Activated CD4-positive, alpha-beta memory T cell treated with anti-CD3 and anti-CD28 coated beads, Interleukin-2, amount 10 ng/mL, durations not matched to agents 7 days and 5 days (primary cell): ENCODE measurements around the gene ZBTB25. TPM values are rescaled to one million over a fixed set of nuclear protein-coding genes. Genes with fewer than 3 reads are reported as not detected.

Source experiments
- CTCF ChIA-PET: fragments of 350-600 bp; sonication (Branson Sonifier 250); formaldehyde crosslinking; loops from one replicate; lab custom pipeline; 2021; ENCODE audit warnings: antibody characterized with exemption, inconsistent platforms; lab: Charles Lee
- POLR2A ChIA-PET: fragments of 350-600 bp; sonication (Branson Sonifier 250); formaldehyde crosslinking; loops from one replicate; lab custom pipeline; 2021; ENCODE audit warnings: antibody characterized with exemption; lab: Charles Lee
- DNase-seq: peaks from one replicate; pipeline ENCODE4 v3.0.0-alpha.2; 2020
- H3K27ac Mint-ChIP-seq: one replicate; pipeline ENCODE4 v1.8.0; 2021; ENCODE audit warnings: mild to moderate bottlenecking, mixed read lengths
- H3K27me3 Mint-ChIP-seq: one replicate; pipeline ENCODE4 v1.8.0; 2021; ENCODE audit warnings: mixed read lengths
- H3K36me3 Mint-ChIP-seq: one replicate; pipeline ENCODE4 v1.8.0; 2021; ENCODE audit warnings: low read depth, mixed read lengths
- H3K4me1 Mint-ChIP-seq: one replicate; pipeline ENCODE4 v1.8.0; 2021; ENCODE audit warnings: mixed read lengths
- H3K4me3 Mint-ChIP-seq: one replicate; pipeline ENCODE4 v1.8.0; 2021; ENCODE audit warnings: mild to moderate bottlenecking, mixed read lengths
- H3K9me3 Mint-ChIP-seq: one replicate; pipeline ENCODE4 v1.8.0; 2021; ENCODE audit warnings: mixed read lengths
- total RNA-seq, 2 experiments: library from RNA; stranded (reverse); gene quantifications; one replicate each; pipeline ENCODE4 v1.2.3, GENCODE V29; 2021

The ZBTB25 gene
- total RNA-seq, 2 experiments from 2014 or later = 38.8 to 40.5 TPM

DNA sequence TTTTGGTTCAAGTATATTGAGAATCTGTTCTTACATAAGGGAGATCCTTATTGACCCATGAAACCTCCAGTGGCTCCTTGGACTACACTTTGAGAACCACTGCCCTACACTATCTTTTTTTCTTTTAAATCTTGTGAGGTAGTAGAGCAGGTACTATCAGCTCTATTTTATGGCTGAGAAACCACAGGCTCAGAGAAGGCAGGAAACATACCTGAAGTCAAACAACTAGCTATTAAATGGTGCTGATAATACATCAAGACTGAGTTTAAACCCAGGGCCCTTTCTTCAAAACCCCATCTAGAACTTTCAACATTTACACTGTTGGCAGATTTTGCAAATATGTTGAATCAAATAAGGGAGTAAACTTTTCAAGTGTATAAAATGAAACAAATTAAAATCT is 6.9 kb downstream of the ZBTB25 start:
- Mint-ChIP-seq H3K9me3 (no peaks in the 10 kb centered on the region), H3K36me3 (peaks cover 53% of the 10 kb centered on the region), H3K4me1 (peaks cover 50% of the 10 kb centered on the region), H3K4me3 (no peak overlapping the region), H3K27ac (no peak overlapping the region), H3K27me3 (no peaks in the 10 kb centered on the region)
- POLR2A ChIA-PET = interaction anchor here (0.8 to 2.9 kb wide), 4 partner anchors 9 to 109 kb away, joined by 3 to 18 read pairs (median 4); partner anchors contain the start of genes MTHFD1 and ZBTB1
- CTCF ChIA-PET = interaction anchor here (0.6 to 3.7 kb wide), 7 partner anchors 9 to 140 kb away, joined by 4 to 15 read pairs (median 7); no protein-coding TSS in a partner anchor
- DNase-seq = no peak

DNA sequence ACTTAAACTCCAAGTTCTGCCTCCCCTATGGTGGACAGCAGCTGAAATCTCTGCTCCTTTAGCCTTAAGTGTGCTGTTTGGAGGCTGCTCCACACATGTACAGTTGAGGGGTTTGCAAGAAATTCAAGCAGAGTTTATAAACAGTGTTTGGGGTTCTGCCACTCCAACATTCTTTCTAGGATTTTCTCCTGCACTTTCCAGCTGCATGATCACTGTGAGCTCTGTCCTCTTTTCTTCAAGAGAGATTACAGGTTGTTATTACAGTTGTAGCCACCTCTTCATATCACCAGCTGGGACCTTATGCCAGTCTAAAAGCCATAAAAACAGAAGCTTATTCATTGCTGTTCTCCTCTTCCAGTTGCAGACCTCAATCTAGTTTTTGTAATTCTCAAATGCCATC is 8.4 kb downstream of the ZBTB25 start:
- H3K4me3 Mint-ChIP-seq = no peak overlapping the region
- POLR2A ChIA-PET = interaction anchor here (0.7 to 2.9 kb wide), 7 partner anchors 7 to 107 kb away, joined by 3 to 18 read pairs (median 3); partner anchors contain the start of genes HSPA2, MTHFD1 and ZBTB1
- H3K9me3 Mint-ChIP-seq = no peaks in the 10 kb centered on the region
- H3K27ac Mint-ChIP-seq = no peak overlapping the region
- peaks cover 40% of the 10 kb centered on the region for H3K4me1 Mint-ChIP-seq
- H3K27me3 Mint-ChIP-seq = no peaks in the 10 kb centered on the region
- H3K36me3 Mint-ChIP-seq = peaks cover 64% of the 10 kb centered on the region
- CTCF ChIA-PET = interaction anchor here (1.2 to 3.7 kb wide), 4 partner anchors 9 to 65 kb away, joined by 4 to 15 read pairs (median 9); no protein-coding TSS in a partner anchor
- no peak for DNase-seq

DNA sequence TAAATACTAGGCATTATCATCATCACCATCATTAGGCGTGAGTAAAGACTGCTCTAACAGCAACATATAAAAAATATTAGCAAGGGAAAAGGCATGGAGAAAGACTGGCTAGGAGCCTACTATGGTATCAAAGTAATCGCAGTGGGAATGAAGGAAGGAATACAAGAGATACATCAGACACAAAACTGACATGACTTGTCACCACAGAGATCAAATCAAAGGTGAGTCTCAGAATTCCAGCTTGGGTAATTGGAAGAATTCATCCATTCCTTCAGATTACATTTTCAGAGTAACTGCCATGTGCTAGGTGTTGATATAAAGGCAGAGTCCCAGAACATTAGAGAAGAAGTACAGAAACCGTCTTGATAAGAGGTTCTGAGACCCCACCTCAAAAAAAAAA is 10.2 kb downstream of the ZBTB25 start:
- ChIA-PET POLR2A (no interaction called here), CTCF (interaction anchor here (0.8 to 3.0 kb wide), 3 partner anchors 9 to 15 kb away, joined by 3 to 11 read pairs (median 3); no protein-coding TSS in a partner anchor)
- Mint-ChIP-seq H3K36me3 (peaks cover 55% of the 10 kb centered on the region), H3K27ac (no peak overlapping the region), H3K27me3 (no peaks in the 10 kb centered on the region), H3K9me3 (no peaks in the 10 kb centered on the region), H3K4me1 (peaks cover 29% of the 10 kb centered on the region), H3K4me3 (no peak overlapping the region)
- no peak for DNase-seq

GRCh38 chr14:64491637-64492036 is 12.0 kb downstream of the ZBTB25 start:
- H3K4me1 Mint-ChIP-seq = peaks cover 19% of the 10 kb centered on the region
- H3K27me3 Mint-ChIP-seq = no peaks in the 10 kb centered on the region
- H3K4me3 Mint-ChIP-seq = no peak overlapping the region
- H3K9me3 Mint-ChIP-seq = no peaks in the 10 kb centered on the region
- ChIA-PET POLR2A (interaction anchor here (1.6 to 5.9 kb wide), 2 partner anchors 12 to 104 kb away, joined by 3 to 49 read pairs; partner anchors contain the start of genes MTHFD1, ZBTB1 and ZBTB25), CTCF (interaction anchor here (0.7 to 2.3 kb wide), 6 partner anchors 9 to 145 kb away, joined by 3 to 11 read pairs (median 4); no protein-coding TSS in a partner anchor)
- H3K36me3 Mint-ChIP-seq = peaks cover 59% of the 10 kb centered on the region
- H3K27ac Mint-ChIP-seq = no peak overlapping the region
- DNase-seq = no peak

DNA sequence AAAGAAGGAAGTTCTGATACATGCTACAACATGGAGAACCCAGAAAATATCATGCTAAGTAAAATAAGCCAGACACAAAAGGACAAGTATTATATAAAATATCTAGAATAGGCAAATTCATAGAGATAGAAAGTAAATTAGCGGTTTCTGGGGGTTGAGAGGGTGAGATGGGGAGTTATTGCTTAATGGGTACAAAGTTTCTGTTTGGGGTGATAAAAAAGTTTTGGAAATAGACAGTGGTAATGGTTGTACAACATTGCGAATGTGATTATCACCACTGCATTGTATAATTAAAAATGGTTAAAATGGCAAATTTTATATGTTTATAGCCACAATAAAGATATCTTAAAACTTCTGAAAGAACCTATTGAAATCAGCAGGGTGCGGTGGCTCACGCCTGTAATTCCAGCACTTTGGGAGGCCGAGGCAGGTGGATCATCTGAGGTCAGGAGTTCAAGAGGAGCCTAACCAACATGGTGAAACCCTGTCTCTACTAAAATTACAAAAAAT is 15.0 kb downstream of the ZBTB25 start:
- ChIA-PET CTCF (interaction anchor here (0.6 to 1.2 kb wide), 3 partner anchors 10 to 483 kb away, joined by 3 to 4 read pairs (median 3); no protein-coding TSS in a partner anchor), POLR2A (interaction anchor here (1.1 to 5.9 kb wide), 2 partner anchors 9 to 15 kb away, joined by 3 to 49 read pairs; partner anchors contain the start of genes ZBTB1 and ZBTB25)
- H3K27me3 Mint-ChIP-seq = no peaks in the 10 kb centered on the region
- H3K4me1 Mint-ChIP-seq = peaks cover 12% of the 10 kb centered on the region
- peaks cover 60% of the 10 kb centered on the region for H3K36me3 Mint-ChIP-seq
- no peak for DNase-seq
- no peaks in the 10 kb centered on the region for H3K9me3 Mint-ChIP-seq
- H3K27ac Mint-ChIP-seq = no peak overlapping the region
- H3K4me3 Mint-ChIP-seq = no peak overlapping the region

DNA sequence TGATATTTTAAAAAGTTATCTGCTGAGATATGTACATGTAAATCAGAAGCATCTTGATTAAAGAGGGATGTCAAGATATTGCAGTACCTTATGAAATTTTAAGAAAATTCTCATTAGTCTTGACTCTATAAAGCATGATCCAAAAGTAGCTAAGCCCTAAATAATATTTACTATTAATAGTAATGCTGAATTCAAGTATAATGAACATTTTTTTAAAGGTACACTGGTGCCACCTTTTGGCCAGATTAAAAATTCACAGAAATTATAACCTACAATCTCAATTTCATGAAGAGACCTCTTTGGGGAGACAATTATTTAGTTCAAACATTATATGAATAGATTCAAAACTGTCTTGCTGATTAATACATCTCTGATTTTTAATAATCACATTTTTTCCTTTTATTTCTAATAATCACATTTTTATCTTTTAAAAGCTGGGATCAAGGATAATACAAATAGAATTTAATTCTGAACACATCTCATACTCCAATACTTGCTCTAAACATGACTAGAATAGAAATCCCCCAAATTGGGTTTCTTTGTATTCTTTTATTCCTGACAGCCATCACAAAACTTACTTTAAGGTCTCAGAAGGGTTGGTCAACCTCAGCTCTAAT is 24.9 kb downstream of the ZBTB25 start:
- Mint-ChIP-seq H3K27ac (no peak overlapping the region), H3K9me3 (no peaks in the 10 kb centered on the region), H3K36me3 (peaks cover 16% of the 10 kb centered on the region), H3K4me3 (no peak overlapping the region), H3K27me3 (no peaks in the 10 kb centered on the region), H3K4me1 (peaks cover 11% of the 10 kb centered on the region)
- no peak for DNase-seq
- CTCF ChIA-PET = interaction anchor here (0.6 to 5.0 kb wide), 17 partner anchors 8 to 286 kb away, joined by 3 to 35 read pairs (median 5); partner anchors contain the start of genes AKAP5, MTHFD1 and ZBTB25
- POLR2A ChIA-PET = interaction anchor here (0.7 to 2.5 kb wide), 2 partner anchors 24 to 26 kb away, joined by 3 to 7 read pairs; partner anchors contain the start of gene ZBTB25

GRCh38 chr14:64476438-64476837 is 27.2 kb downstream of the ZBTB25 start:
- Mint-ChIP-seq H3K9me3 (no peaks in the 10 kb centered on the region), H3K4me3 (no peak overlapping the region), H3K27me3 (no peaks in the 10 kb centered on the region), H3K27ac (no peak overlapping the region), H3K36me3 (peaks cover 10% of the 10 kb centered on the region), H3K4me1 (peaks cover 13% of the 10 kb centered on the region)
- DNase-seq = no peak
- POLR2A ChIA-PET = interaction anchor here (1.3 to 1.8 kb wide), 2 partner anchors 26 to 88 kb away, joined by 5 read pairs; partner anchors contain the start of gene MTHFD1
- CTCF ChIA-PET = interaction anchor here (0.9 kb wide), 1 partner anchor 138 kb away, joined by 3 read pairs; no protein-coding TSS in a partner anchor

DNA sequence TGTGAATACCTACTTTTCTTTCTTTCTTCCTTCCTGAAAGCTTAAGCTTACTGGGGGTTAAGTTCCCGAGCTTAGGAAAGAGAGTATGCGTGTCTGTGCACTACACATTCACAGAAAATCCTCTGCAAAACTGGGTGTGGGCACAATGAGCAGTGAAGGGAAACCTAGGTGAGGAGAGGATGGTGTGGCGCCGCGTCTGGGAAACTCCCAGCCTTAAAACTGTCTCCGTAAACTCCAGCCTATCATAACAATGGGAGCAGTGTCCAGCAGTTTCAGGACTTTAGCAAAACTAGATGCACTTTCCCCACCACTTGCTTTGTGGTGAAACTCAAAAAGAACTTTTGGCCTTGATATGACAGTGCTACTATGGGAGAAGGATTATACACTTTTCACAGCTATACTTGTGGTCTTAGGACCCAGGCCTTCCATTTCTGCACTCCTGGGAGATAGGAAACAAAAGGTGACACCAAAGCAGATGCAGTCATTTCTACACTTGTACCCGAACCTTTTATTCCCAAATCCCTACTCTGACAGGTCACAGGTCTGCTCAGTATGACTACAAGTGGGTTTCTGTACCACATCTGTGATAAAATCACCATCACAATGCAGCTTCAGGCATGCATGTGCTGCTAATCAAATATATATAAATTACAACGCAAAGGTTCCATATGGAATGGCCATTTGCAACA is 27.9 kb downstream of the ZBTB25 start:
- peaks cover 10% of the 10 kb centered on the region for H3K36me3 Mint-ChIP-seq
- peaks cover 13% of the 10 kb centered on the region for H3K4me1 Mint-ChIP-seq
- ChIA-PET CTCF (interaction anchor here (0.7 to 1.7 kb wide), 5 partner anchors 10 to 138 kb away, joined by 3 read pairs; no protein-coding TSS in a partner anchor), POLR2A (interaction anchor here (1.3 to 1.8 kb wide), 2 partner anchors 27 to 88 kb away, joined by 5 read pairs; partner anchors contain the start of gene MTHFD1)
- DNase-seq = no peak
- H3K27ac Mint-ChIP-seq = no peak overlapping the region
- no peaks in the 10 kb centered on the region for H3K9me3 Mint-ChIP-seq
- no peak overlapping the region for H3K4me3 Mint-ChIP-seq
- H3K27me3 Mint-ChIP-seq = no peaks in the 10 kb centered on the region

- no peaks in the 10 kb centered on the region for H3K9me3 Mint-ChIP-seq
- CTCF ChIA-PET = interaction anchor here (1.1 to 2.0 kb wide), 4 partner anchors 10 to 130 kb away, joined by 3 to 6 read pairs (median 4); no protein-coding TSS in a partner anchor
Observed at GRCh38 chr14:64474698-64475097, 28.9 kb downstream of the ZBTB25 start.

DNA sequence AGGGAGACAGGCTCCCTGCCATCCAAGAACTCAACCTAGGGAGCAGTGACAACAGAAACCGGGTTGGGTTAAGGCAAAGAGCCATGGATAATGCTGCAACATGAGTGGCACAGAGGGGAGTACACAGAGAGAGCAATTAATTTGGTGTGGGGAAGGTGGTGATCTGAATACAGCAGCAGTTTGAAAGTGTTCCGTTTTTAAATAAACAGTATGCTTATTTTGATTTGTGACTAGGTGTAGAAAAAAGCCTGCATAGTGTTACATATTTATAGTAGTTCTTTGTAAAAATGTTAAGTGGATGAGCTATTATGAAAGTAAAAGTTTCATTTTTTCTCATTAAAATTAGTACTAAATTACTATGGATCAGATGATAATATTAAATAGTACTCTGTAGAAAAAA is 29.6 kb downstream of the ZBTB25 start:
- Mint-ChIP-seq H3K27me3 (no peaks in the 10 kb centered on the region), H3K4me3 (no peak overlapping the region), H3K9me3 (no peaks in the 10 kb centered on the region), H3K36me3 (peaks cover 10% of the 10 kb centered on the region), H3K4me1 (peaks cover 13% of the 10 kb centered on the region), H3K27ac (no peak overlapping the region)
- ChIA-PET CTCF (interaction anchor here (0.8 to 2.0 kb wide), 3 partner anchors 11 to 130 kb away, joined by 3 to 6 read pairs (median 4); no protein-coding TSS in a partner anchor), POLR2A (interaction anchor here (1.0 kb wide), 1 partner anchor 29 kb away, joined by 3 read pairs; the partner anchor contains the start of gene ZBTB25)
- no peak for DNase-seq

More at GRCh38 chr14:64474698-64475097, 28.9 kb downstream of the ZBTB25 start:
- POLR2A ChIA-PET = interaction anchor here (1.8 kb wide), 1 partner anchor 87 kb away, joined by 5 read pairs; the partner anchor contains the start of gene MTHFD1
- DNase-seq = no peak
- H3K27ac Mint-ChIP-seq = no peak overlapping the region
- H3K36me3 Mint-ChIP-seq = peaks cover 10% of the 10 kb centered on the region
- H3K4me1 Mint-ChIP-seq = peaks cover 13% of the 10 kb centered on the region
- H3K4me3 Mint-ChIP-seq = no peak overlapping the region
- H3K27me3 Mint-ChIP-seq = no peaks in the 10 kb centered on the region

DNA sequence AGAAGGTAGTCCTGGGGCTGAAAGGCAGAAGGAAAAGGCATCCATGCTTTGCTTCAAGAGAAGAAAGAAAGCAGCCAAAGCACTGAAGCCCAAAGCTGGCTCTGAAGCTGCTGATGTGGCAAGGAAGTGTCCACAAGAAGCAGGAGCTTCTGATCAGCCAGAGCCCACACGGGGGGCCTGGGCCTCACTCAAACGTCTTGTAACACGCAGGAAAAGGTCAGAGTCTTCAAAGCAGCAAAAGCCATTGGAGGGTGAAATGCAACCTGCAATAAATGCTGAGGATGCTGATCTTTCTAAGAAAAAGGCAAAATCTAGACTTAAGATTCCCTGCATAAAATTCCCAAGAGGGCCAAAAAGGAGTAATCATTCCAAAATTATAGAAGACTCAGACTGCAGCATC is 35.2 kb downstream of the ZBTB25 start:
- H3K4me3 Mint-ChIP-seq = no peak overlapping the region
- peaks cover 4% of the 10 kb centered on the region for H3K27me3 Mint-ChIP-seq
- H3K36me3 Mint-ChIP-seq = peaks cover 7% of the 10 kb centered on the region
- H3K4me1 Mint-ChIP-seq = peaks cover 34% of the 10 kb centered on the region
- H3K9me3 Mint-ChIP-seq = no peaks in the 10 kb centered on the region
- DNase-seq = no peak
- no peak overlapping the region for H3K27ac Mint-ChIP-seq
- ChIA-PET CTCF (interaction anchor here (1.5 kb wide), 1 partner anchor 10 kb away, joined by 5 read pairs; no protein-coding TSS in a partner anchor), POLR2A (interaction anchor here (1.9 kb wide), 1 partner anchor 81 kb away, joined by 9 read pairs; the partner anchor contains the start of gene MTHFD1)

GRCh38 chr14:64467566-64467965 is 36.1 kb downstream of the ZBTB25 start:
- H3K4me3 Mint-ChIP-seq = no peak overlapping the region
- ChIA-PET POLR2A (interaction anchor here (1.2 to 3.1 kb wide), 5 partner anchors 17 to 44 kb away, joined by 3 to 15 read pairs (median 4); partner anchors contain the start of gene ZBTB1), CTCF (interaction anchor here (0.6 to 2.3 kb wide), 2 partner anchors 38 to 40 kb away, joined by 3 to 12 read pairs; no protein-coding TSS in a partner anchor)
- H3K4me1 Mint-ChIP-seq = peaks cover 34% of the 10 kb centered on the region
- no peak overlapping the region for H3K27ac Mint-ChIP-seq
- no peaks in the 10 kb centered on the region for H3K9me3 Mint-ChIP-seq
- peaks cover 7% of the 10 kb centered on the region for H3K36me3 Mint-ChIP-seq
- no peak for DNase-seq
- peaks cover 4% of the 10 kb centered on the region for H3K27me3 Mint-ChIP-seq
